GM21360 (cell line): Measurements from ENCODE around the gene CDHR4.
"Not testable (repeated sequence)": the region's sequence is repeated elsewhere in the genome, so short reads cannot be mapped to it uniquely, and the experiment has no call there.

ENCODE experiments used
- ATAC-seq: cut with Tn5 transposase; IDR thresholded peaks from one replicate; pipeline ENCODE4 v1.9.1; 2021; ENCODE audit warnings: mild to moderate bottlenecking, moderate library complexity; ENCODE audit not compliant: unreplicated experiment

CDHR4 gene

GRCh38 chr3:49781415-49782199, 18.1 kb downstream of the CDHR4 start:
- no peak for ATAC-seq

GRCh38 chr3:49780975-49781365, 18.7 kb downstream of the CDHR4 start:
- not testable (repeated sequence) for ATAC-seq

- ATAC-seq: no peak
Measured at GRCh38 chr3:49780080-49780974, 19.3 kb downstream of the CDHR4 start.

GRCh38 chr3:49779358-49780079, 20.2 kb downstream of the CDHR4 start:
- ATAC-seq: no peak

- not testable (repeated sequence) for ATAC-seq
Measured at GRCh38 chr3:49776101-49776500, 23.6 kb downstream of the CDHR4 start.

GRCh38 chr3:49775538-49775937, 24.1 kb downstream of the CDHR4 start:
- ATAC-seq: no peak

GRCh38 chr3:49772703-49773102, 27.0 kb downstream of the CDHR4 start:
- no peak for ATAC-seq

GRCh38 chr3:49771340-49771938, 28.2 kb downstream of the CDHR4 start:
- ATAC-seq: no peak

GRCh38 chr3:49769926-49770325, 29.7 kb downstream of the CDHR4 start:
- no peak for ATAC-seq

- no peak for ATAC-seq
Measured at GRCh38 chr3:49769286-49769915, 30.3 kb downstream of the CDHR4 start.

GRCh38 chr3:49763981-49764380, 35.7 kb downstream of the CDHR4 start:
- no peak for ATAC-seq

GRCh38 chr3:49761661-49762060, 38.0 kb downstream of the CDHR4 start:
- ATAC-seq: no peak

- no peak for ATAC-seq
Measured at GRCh38 chr3:49759226-49759625, 40.4 kb downstream of the CDHR4 start.

- ATAC-seq: no peak
Measured at GRCh38 chr3:49757197-49757596, 42.5 kb downstream of the CDHR4 start.

GRCh38 chr3:49756036-49756435, 43.6 kb downstream of the CDHR4 start:
- ATAC-seq: no peak

GRCh38 chr3:49754536-49754935, 45.1 kb downstream of the CDHR4 start:
- ATAC-seq: no peak

- no peak for ATAC-seq
Measured at GRCh38 chr3:49751501-49751900, 48.2 kb downstream of the CDHR4 start.

GRCh38 chr3:49750056-49750455, 49.6 kb downstream of the CDHR4 start:
- ATAC-seq: no peak

GRCh38 chr3:49748874-49749273, 50.8 kb downstream of the CDHR4 start:
- not testable (repeated sequence) for ATAC-seq

GRCh38 chr3:49747792-49748480, 51.7 kb downstream of the CDHR4 start:
- no peak for ATAC-seq
